GM13976 (cell line): ENCODE results near the gene CDC16.

Source experiments
- DNase-seq: peaks from one replicate; pipeline ENCODE4 v3.0.0; 2012; ENCODE audit warnings: low spot score
- CTCF ChIP-seq: IDR thresholded peaks from 2 replicates; pipeline ENCODE4 v1.5.1; 2012; ENCODE audit warnings: borderline replicate concordance, mild to moderate bottlenecking; ENCODE audit not compliant: insufficient read depth; ENCODE audit errors: extremely low read depth, missing control alignments, control extremely low read depth
- in situ Hi-C: fragments of 300-500 bp; cut with MboI; formaldehyde crosslinking; loops from one replicate; pipeline ENCODE4 v1.12.0; 2022; ENCODE audit warnings: low sequenced_read_pairs, mixed read lengths, inconsistent platforms; ENCODE audit not compliant: unreplicated experiment

The CDC16 gene

GRCh38 chr13:114225610-114226009, 9.1 kb upstream of the CDC16 start:
- in situ Hi-C loops, result no loop called here
- TF ChIP-seq CTCF, result no peak
- DNase-seq, result no peak

DNA sequence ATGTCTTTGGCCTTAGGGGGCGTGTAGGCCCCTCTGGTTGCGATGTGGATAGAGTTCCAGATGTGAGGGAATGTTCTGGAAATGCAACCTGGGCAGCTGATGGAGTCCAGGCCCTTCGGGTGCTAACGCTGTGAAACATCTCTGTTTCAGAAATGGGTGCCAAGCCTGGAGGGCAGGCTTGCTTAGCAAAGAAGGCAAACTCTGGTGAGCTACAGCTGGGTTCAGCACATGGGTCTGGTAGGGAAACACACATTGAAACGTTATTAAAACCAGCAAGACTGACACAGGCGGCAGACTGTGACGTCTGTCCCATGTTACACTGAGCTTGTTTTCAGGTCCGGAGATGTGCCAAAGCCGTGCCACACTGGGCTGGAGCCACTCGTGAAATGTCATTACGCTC, 8.6 kb upstream of the CDC16 start:
- no peak for DNase-seq
- in situ Hi-C loops, result no loop called here
- TF ChIP-seq CTCF, result no peak

DNA sequence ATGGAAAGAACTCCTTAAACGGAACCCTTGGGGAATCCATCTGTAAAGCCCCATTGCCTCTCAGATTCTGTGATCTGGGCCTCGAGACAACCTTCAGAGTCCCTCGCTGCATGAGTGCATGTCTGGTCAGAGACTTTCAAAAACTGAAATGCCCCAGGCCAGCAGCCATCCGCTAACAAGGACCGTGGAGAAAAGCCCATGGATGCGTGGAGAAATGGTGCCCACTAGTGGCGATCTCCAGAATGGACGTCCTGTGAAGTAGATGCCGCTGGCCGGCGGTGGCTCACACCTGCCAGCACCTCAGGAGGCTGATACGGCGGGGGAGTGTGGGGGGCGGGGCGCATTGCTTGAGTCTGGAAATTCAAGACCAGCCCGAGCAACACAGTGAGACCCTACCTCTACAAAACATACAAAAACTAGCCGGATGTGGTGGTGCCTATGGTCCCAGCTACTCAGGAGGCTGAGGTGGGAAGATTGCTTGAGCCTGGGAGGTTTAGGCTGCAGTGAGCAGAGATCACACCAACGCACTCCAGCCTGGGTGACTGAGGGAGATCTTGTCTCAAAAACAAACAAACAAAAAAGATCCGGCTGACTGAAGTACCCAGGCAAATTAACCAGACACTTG, 7.9 kb upstream of the CDC16 start:
- peak; percentile 88 for DNase-seq
- TF ChIP-seq CTCF, result peak; percentile 92
- in situ Hi-C loops, result no loop called here

GRCh38 chr13:114227528-114227927, 7.2 kb upstream of the CDC16 start:
- in situ Hi-C loops, result no loop called here
- DNase-seq, result no peak
- no peak for TF ChIP-seq CTCF

- TF ChIP-seq CTCF, result no peak
- no peak for DNase-seq
- in situ Hi-C loops, result no loop called here
Observed at GRCh38 chr13:114228176-114228575, 6.5 kb upstream of the CDC16 start.

DNA sequence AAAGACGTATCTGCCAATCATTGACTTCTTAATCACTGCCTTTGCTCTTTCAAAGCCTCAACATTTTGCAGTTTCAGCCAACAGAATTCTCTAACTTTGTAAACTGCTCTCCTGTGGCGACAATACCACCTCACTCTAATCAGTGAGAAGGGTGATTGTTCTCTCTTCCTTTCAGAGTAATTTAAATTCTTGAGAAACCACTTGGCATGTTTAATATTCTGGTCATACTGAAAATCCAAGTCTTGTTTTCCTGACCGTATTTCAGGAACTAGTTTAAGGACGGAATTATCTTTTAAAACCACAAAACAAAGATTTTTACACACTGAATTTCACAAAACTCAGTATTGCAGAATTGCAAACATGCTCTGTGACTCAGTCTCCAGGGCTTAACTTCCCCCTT, 5.2 kb upstream of the CDC16 start:
- in situ Hi-C loops, result no loop called here
- no peak for TF ChIP-seq CTCF
- no peak for DNase-seq
